ENCODE data around the gene IL17REL.

The IL17REL gene

DNA sequence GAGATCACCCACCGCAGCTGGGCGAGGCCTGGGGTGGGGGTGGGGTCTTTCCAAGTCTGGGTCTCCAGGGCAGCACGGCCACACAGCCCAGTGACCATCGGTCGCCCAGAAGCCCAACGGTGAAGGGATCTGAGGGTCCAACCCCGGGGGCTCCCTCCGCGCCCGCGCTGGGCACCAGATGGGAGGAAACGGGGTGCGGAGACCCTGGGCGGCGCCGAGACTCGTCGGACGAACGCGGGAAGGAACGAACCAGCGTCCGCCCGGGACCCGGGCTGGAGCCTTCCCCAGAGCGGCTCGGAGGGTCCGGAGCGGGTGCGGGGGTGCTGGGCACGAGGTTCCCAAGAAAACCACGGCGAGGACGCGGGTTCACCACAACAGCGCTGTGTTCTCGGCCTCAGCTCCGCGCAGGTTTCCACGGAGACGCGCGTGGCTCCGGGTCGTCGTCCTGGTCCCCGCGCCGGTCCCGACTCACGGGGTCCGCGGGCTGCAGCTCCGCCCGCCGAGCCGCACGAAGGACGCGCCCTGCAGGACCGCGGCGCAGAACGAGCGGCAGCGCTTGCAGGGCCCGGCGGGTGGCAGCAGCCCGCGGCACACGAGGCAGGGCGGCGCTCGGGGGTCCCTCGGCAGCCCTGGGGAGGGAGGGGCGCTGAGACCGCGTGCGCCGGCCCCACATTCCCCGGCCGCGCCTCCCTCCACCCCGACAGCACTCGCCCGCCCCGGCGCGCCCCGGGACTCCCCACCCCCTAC lies 2.3 kb upstream of the IL17REL start:
- Mint-ChIP-seq H3K4me1 (peaks cover 7% of the 10 kb centered on the region), H3K36me3 (ENCODE audit: low read depth) (no peaks in the 10 kb centered on the region), H3K4me3 (no peak overlapping the region), H3K27me3 (ENCODE audit: low read depth, poor library complexity) (peaks cover 44% of the 10 kb centered on the region), H3K27ac (no peak overlapping the region), H3K9me3 (no peaks in the 10 kb centered on the region)
- TF ChIP-seq, protein P1, sequence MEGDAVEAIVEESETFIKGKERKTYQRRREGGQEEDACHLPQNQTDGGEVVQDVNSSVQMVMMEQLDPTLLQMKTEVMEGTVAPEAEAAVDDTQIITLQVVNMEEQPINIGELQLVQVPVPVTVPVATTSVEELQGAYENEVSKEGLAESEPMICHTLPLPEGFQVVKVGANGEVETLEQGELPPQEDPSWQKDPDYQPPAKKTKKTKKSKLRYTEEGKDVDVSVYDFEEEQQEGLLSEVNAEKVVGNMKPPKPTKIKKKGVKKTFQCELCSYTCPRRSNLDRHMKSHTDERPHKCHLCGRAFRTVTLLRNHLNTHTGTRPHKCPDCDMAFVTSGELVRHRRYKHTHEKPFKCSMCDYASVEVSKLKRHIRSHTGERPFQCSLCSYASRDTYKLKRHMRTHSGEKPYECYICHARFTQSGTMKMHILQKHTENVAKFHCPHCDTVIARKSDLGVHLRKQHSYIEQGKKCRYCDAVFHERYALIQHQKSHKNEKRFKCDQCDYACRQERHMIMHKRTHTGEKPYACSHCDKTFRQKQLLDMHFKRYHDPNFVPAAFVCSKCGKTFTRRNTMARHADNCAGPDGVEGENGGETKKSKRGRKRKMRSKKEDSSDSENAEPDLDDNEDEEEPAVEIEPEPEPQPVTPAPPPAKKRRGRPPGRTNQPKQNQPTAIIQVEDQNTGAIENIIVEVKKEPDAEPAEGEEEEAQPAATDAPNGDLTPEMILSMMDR (IDR thresholded peaks at IDR 0.05): no peak
- peak; percentile 45 for DNase-seq

GRCh38 chr22:50014053-50014501 lies 1.5 kb upstream of the IL17REL start:
- TF ChIP-seq, protein P1 (IDR thresholded peaks at IDR 0.05): no peak
- peaks cover 51% of the 10 kb centered on the region for H3K27me3 Mint-ChIP-seq (ENCODE audit: low read depth, poor library complexity)
- peaks cover 7% of the 10 kb centered on the region for H3K4me1 Mint-ChIP-seq
- no peak overlapping the region for H3K27ac Mint-ChIP-seq
- no peaks in the 10 kb centered on the region for H3K9me3 Mint-ChIP-seq
- H3K4me3 Mint-ChIP-seq: no peak overlapping the region
- H3K36me3 Mint-ChIP-seq (ENCODE audit: low read depth): no peaks in the 10 kb centered on the region
- no peak for DNase-seq

- Mint-ChIP-seq H3K36me3 (ENCODE audit: low read depth) (no peaks in the 10 kb centered on the region), H3K27ac (no peak overlapping the region), H3K4me1 (peaks cover 7% of the 10 kb centered on the region), H3K9me3 (no peaks in the 10 kb centered on the region), H3K27me3 (ENCODE audit: low read depth, poor library complexity) (peaks cover 73% of the 10 kb centered on the region), H3K4me3 (peak overlapping the region; percentile 57)
- TF ChIP-seq, protein P1 (IDR thresholded peaks at IDR 0.05): no peak
- peak; percentile 4 for DNase-seq
Measured at GRCh38 chr22:50011447-50012210, 936 bp downstream of the IL17REL start.

DNA sequence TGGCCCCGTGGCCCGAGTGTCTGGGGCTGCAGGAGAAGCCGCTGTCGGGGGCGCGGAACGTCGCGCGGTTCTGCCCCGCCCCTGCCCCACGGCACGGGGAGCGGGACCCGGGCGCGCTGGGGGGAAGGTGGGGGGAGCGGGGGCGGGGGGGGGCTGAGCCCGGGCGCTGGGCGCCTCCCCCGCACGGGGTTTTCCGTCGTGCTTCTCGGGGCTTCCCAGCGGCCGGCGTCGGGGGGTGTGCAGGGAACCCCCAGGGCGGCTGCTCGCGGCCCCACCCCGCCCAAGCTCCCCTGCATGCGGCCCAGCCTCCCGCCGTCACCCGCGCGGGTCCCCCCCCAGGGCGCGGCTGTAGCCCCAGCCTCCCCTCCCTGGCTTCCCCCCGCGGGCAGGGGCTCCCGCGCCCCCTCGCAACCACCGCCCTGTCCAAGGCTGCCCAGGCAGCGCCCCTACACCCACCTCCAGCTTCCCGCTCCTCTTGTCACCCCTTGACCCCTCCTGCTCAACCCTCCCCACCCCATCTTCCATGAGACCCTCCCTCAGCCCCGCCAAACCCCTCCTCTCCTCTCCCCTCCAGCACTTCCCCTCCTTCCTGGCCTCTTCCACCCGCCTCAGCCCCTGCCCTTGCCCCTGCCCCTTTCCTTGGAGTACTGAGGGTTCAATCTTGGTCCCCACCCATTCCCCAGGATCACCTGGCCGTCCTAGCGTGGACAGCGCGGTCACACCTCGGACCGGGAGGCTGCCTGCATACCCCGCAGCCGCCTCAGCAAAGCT lies 1.7 kb downstream of the IL17REL start:
- no peaks in the 10 kb centered on the region for H3K36me3 Mint-ChIP-seq (ENCODE audit: low read depth)
- peak; percentile 25 for DNase-seq
- TF ChIP-seq, protein P1 (IDR thresholded peaks at IDR 0.05): no peak
- no peak overlapping the region for H3K27ac Mint-ChIP-seq
- H3K9me3 Mint-ChIP-seq: no peaks in the 10 kb centered on the region
- H3K4me3 Mint-ChIP-seq: peak overlapping the region; percentile 18
- H3K27me3 Mint-ChIP-seq (ENCODE audit: low read depth, poor library complexity): peaks cover 74% of the 10 kb centered on the region
- peaks cover 7% of the 10 kb centered on the region for H3K4me1 Mint-ChIP-seq

- peak; percentile 2 for DNase-seq
- peaks cover 80% of the 10 kb centered on the region for H3K27me3 Mint-ChIP-seq (ENCODE audit: low read depth, poor library complexity)
- TF ChIP-seq, protein P1 (IDR thresholded peaks at IDR 0.05): no peak
- H3K4me3 Mint-ChIP-seq: peak overlapping the region; percentile 58
- H3K27ac Mint-ChIP-seq: no peak overlapping the region
- no peaks in the 10 kb centered on the region for H3K9me3 Mint-ChIP-seq
- peaks cover 7% of the 10 kb centered on the region for H3K4me1 Mint-ChIP-seq
- H3K36me3 Mint-ChIP-seq (ENCODE audit: low read depth): no peaks in the 10 kb centered on the region
Measured at GRCh38 chr22:50009765-50010675, 2.5 kb downstream of the IL17REL start.
